Activated T-helper 1 cell treated with Interleukin-2 at 50 U/mL for 16 hours (primary cell): ENCODE results near the gene ADAMTSL1.

Experiments
- DNase-seq: peaks from one replicate; pipeline ENCODE4 v3.0.0-alpha.2; 2020; ENCODE audit warnings: low read depth

The ADAMTSL1 gene

GRCh38 chr9:18463991-18464390 lies 10.0 kb upstream of the ADAMTSL1 start:
- no peak for DNase-seq

DNA sequence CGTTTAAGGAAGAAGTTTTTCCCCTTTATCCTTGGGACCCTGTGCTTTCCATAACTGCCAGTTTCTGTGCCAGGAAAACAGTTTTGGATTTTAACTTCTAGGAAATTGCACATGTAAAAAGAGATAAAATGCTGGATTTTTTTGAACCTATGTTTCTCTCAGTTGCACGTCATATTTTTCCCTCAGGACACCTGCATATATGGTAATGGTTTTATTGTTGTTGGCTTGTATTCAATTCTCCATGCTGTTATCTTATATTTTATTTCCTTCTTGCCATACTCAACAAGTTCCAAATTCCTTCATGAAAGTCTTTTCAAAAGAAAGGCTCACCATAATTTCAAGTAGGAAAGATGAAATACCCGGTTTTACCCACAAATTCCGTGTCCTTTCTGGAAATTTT lies 7.9 kb upstream of the ADAMTSL1 start:
- no peak for DNase-seq

GRCh38 chr9:18467696-18468095 lies 6.3 kb upstream of the ADAMTSL1 start:
- no peak for DNase-seq

DNA sequence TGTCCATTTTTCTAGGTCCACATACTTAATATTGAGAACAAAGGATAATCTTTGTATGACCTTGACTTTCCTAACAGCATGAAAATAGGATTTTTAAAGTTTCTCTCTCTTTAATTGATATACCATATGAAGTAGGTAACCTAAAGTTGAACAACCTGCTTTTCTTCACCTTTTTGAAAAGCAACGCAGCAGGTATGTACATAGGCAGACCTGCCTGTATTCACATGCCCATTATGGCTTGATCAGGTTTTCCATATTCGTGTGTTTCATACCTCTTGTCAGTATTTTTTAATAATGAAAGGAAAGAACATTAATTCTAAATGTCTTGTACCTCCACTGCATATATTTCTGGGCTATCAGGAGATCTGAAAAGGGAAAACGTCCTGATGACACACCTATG lies 1.5 kb upstream of the ADAMTSL1 start:
- no peak for DNase-seq

GRCh38 chr9:18472841-18473251 lies 1.1 kb upstream of the ADAMTSL1 start:
- DNase-seq: no peak

GRCh38 chr9:18474783-18475182 lies 830 bp downstream of the ADAMTSL1 start:
- DNase-seq: no peak

DNA sequence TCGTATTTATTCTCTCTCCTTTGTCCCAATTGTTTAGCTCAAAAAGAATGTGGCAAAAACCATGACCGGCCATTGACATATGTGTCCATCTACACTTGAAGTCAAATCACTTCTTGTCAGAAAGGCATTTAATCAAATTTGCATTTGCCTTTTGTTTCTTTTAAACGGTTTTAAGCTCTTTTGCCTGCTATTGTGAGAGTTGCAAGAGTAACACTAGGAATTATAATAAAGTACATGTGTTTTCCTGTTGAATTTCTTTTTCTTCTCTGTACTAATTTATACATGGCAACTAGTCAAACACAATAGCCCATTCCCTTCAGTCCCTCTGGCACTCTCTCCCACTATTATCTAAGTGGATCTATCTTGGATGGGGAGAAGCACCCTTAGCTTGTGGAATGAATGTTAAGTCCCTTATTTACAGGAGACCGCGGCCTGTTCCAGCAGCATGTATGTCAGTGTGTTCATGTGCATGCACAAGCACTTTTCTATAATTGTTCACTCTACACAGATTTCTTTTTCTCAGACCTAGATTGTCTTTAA lies 3.2 kb downstream of the ADAMTSL1 start:
- DNase-seq: no peak

GRCh38 chr9:18477719-18478118 lies 3.8 kb downstream of the ADAMTSL1 start:
- no peak for DNase-seq

DNA sequence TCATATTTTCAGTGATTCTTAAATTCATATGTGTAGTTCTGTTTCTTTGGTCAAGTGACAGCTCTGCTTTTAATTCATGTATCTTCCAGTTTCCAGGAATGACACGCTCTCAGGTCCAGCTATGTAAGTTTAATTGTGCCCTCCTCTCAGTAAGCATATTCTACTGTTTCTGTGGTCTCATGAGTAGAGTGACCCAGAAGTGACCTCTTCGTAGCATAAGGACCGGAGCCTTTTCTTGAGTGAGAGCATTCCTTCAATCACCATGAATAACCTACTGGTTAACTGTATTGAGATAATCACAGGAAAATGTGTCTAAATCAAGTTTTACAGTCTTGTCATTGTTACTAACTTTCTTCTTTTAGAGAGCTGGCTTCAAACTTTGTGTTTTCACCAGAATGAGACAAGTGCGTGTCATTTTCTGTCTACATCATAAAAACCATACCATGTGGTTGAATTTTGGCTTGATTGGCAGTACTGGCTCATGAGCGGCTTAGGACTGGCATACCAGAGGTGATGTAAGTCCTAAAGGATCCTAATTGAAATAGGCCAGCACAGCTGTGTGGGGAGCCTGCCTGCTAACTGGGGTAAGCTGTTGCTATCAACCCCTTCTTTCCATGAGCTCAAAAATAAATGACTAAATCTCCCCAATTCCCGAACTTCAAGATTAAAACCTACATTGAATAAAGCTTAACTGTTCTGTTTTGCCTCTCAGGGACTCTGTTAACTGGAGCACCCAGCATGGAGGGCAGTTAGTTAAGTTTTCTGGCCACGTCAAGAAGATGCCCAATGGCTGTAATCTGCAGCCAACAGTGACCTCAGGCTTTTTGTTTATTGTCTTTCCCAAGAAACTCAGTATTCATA lies 4.8 kb downstream of the ADAMTSL1 start:
- DNase-seq: no peak

- no peak for DNase-seq
Measured at GRCh38 chr9:18479405-18479804, 5.5 kb downstream of the ADAMTSL1 start.

- no peak for DNase-seq
Measured at GRCh38 chr9:18480662-18481093, 6.7 kb downstream of the ADAMTSL1 start.

DNA sequence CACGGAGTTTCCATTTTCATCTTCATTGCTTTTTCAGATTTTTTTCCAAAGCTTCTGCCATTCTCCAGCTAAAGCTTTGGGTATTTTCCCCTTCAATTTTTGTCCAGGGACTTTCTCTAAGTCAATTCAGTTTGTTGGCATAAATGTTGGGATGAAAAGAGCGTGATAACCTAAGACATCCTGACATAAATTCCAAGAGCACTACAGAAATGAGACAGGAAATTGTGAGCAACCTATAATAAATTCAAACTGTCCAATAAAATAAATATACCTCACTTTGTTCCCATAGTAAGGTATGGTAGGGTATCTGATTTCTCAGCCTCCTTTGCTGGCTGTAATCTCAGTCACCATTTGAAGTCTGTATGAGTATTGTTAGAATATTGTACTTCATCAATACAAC lies 8.4 kb downstream of the ADAMTSL1 start:
- no peak for DNase-seq

DNA sequence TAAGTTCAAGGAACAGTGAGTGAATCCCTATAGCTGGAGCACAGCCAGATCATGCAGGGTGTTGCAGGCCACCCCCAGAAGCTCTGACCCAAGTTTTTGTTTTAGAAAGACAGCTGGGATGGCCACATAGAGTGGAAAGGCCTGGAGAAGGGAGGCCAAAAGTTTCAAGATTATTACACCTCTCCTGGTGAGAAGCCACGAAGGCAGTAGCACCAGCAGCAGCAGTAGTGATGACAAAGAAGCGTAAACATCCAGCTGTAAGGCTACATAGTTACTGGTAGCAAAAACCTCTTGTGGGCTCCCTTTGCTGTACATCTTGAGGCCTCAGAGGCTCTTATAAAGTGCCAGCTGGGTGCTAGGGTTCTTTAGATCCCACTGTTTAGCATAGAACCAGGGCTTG lies 11.8 kb downstream of the ADAMTSL1 start:
- no peak for DNase-seq

- no peak for DNase-seq
Measured at GRCh38 chr9:18487611-18488010, 13.7 kb downstream of the ADAMTSL1 start.

DNA sequence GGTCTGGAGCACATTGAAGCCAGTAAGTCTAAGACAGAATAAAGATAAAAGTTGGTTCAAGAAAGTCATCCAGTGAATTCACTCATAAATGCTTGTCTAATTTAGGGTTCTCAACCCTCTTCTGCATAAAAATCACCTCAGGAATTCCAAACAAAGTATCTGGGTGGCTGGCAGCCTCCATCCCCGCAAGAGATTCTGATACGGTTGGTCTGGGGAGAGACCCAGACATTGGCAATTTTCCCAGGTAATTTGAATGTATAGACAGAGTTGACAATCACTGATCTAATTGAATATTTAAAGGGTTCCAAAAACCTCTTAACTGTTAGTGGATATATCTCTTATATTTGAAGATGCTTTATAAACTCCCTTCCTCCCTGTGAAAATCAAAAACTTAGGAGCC lies 14.9 kb downstream of the ADAMTSL1 start:
- DNase-seq: no peak

DNA sequence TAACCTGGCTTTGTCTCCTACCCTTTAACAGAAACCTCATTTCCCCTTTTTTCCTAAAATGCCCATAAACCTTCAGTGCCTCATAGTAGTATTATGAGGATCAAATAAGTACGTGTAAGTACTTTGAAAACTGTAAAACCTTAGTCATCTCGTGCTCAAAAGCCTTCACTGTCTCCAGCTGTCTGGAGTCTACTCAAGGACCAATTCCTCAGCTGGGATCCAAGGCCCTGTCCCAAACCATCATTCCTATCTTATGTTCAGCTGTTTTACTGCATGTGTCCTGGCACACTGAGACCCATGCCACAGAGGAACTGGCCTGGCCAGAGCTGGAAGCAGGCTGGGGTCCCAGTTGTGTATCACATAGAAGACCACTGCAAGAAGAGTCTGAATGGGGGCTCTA lies 15.9 kb downstream of the ADAMTSL1 start:
- DNase-seq: no peak

DNA sequence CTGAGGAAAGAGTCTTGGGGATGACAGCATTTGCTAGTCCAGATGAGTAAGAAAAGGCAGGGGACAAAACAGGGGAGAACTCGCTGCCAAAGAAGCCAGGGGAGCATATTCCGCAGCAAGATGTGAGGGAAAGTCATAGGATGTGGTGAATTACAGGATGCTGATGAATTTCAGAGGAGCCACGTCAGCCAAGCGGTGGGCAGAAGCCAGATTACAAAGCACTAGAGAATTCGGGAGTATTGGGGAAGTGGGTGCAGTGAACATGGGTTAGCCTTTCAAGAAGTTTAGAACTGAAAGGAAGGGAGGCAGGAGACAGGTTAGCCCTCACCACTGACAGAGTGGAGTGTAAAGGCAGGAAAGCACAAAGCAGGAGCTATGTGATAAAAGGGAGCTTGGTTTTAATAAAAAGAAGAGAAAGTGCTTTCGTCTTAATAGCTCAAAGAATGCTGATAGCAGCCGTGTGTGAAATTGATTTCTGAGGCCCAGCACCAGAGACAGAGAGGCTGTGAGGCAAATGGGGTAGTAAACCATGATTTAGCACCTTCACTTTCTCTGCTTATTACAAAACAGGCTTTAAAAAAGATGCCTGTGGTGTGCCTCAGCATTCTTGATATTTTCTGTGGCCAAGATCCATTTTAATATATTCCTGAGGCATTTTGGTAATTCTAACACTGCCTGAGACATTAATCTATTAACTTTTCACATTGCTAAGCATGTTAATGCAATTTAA lies 16.9 kb downstream of the ADAMTSL1 start:
- no peak for DNase-seq

DNA sequence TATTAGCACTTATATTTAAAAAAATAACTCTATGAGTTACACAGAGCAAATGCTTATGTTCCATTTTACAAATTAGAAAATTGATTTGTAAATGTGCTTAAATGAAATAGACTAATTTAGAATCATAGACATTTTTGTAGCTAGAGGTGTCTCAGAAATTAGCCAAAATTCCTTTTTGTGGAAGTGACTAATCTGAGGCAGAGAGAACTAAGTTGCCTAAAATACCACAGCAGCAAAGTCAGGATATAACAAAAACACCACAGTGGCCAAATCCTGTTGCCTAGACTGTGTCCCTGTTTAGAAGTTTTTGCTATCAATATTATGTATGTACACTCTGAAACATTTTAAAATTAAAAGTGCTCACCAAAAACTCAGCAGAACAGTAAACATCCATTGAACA lies 18.7 kb downstream of the ADAMTSL1 start:
- DNase-seq: no peak

GRCh38 chr9:18493451-18493993 lies 19.6 kb downstream of the ADAMTSL1 start:
- DNase-seq: no peak

DNA sequence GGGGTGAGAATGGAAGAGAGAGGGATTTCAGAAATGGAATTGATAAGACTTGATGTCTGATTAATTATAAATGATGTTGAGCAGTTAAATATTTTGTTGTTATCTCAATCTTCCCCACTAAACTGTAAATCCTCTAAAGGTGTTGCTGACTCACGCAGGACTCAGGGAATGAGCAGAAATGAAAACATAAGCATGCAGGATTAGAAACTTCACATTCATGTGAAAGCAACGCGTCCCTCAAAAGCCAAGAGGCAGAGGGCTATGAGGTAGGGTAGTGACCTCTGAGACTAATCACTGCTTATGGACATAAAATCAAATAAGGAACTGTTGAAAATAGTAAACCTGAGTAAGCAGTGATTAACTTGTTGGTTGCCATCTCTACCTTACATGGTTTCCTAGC lies 21.1 kb downstream of the ADAMTSL1 start:
- no peak for DNase-seq

DNA sequence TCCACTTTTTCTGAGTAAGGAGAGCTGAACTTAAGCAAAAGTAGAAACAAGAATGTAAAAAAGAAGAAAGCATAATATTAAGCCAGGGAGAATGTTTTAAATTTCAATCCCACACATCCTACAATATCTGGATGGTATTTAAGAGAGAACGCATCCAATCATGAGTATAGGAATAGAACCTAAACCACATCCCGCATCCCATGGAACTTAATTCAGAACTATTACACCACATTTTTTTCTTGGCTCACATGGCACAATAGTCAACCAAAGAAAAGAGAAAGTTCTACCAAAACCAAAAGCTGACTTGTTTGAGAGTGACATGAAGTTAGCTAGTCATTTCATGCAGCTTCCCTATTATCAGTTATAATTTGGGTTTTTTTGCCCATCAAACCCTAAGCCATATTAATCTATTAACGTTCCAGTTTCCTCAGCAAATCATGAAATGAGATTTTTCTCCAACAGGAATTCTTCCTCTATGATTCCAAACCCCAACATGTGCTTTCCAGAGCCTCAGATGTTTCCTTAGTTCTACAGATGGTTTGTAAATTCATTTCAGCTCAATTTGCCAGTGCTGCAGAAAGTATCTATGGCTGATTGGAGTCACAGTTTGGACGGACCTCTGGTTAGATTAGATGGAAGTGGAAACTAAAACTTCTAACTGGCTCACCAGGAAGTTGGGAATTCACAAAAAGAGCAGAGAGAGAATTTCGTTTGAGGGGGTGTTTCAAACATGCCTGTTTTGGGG lies 22.5 kb downstream of the ADAMTSL1 start:
- DNase-seq: no peak

- no peak for DNase-seq
Measured at GRCh38 chr9:18499062-18499461, 25.1 kb downstream of the ADAMTSL1 start.
